Right ventricle myocardium inferior (tissue), 1 donor: ENCODE data around the gene KHSRP. TPM values are rescaled to one million over a fixed set of nuclear protein-coding genes. Genes with fewer than 3 reads are reported as not detected.
A peak's percentile ranks its signal among the peaks of the same experiment; 100 is the strongest.
"Not testable (repeated sequence)": the region's sequence is repeated elsewhere in the genome, so short reads cannot be mapped to it uniquely, and the experiment has no call there.

Experiments used
- ATAC-seq: fragments of 200-7000 bp; cut with Tn5 transposase; one replicate; pipeline ENCODE4 v1.9.1; 2020; ENCODE audit warnings: mild to moderate bottlenecking, moderate library complexity
- DNase-seq: peaks from one replicate; pipeline ENCODE4 v3.0.0; 2021; ENCODE audit errors: missing footprints
- intact Hi-C: fragments of 100-400 bp; cut with DNase I; formaldehyde crosslinking; loops from one replicate; pipeline ENCODE4 v1.11.0; 2022
- total RNA-seq: library from RNA; stranded (reverse); fragmentation: NEBNext Ultra II Directional; extraction: Animal tissue kit (Norgen Biotek cat#: 25700); gene quantifications from one replicate; pipeline ENCODE4 v1.2.1, GENCODE V29; 2021
- donor health status: DM: no; HTN: yes; CAD: no; lungs with severe emphysema.

KHSRP gene
- total RNA-seq, 1 donor from 2014 or later = 87.9 TPM

- ATAC-seq, intact Hi-C loops: not testable (repeated sequence)
- peak; percentile 15 for DNase-seq
Measured at GRCh38 chr19:6400062-6400944, 24.3 kb downstream of the KHSRP start.

GRCh38 chr19:6396305-6396704 is 28.3 kb downstream of the KHSRP start:
- DNase-seq (peak; percentile 45), ATAC-seq (no peak)
- intact Hi-C loops = no loop called here

GRCh38 chr19:6394831-6395230 is 29.8 kb downstream of the KHSRP start:
- ATAC-seq (no peak), DNase-seq (no peak)
- intact Hi-C loops = no loop called here

- no peak for DNase-seq
- no peak for ATAC-seq
- intact Hi-C loops = loop anchor here (1.0 to 2.0 kb wide), 2 partner anchors 21 to 33 kb away; partner anchors contain the start of genes ALKBH7 and CLPP
Measured at GRCh38 chr19:6393983-6394412, 30.6 kb downstream of the KHSRP start.

- DNase-seq (peak; percentile 97), ATAC-seq (peak; percentile 95)
- intact Hi-C loops = loop anchor here (1.0 to 2.0 kb wide), 2 partner anchors 21 to 32 kb away; partner anchors contain the start of genes ALKBH7 and CLPP
Measured at GRCh38 chr19:6393074-6393982, 31.3 kb downstream of the KHSRP start, which contains the start of gene GTF2F1. GTF2F1 (minus strand) TSS chr19:6393164; CDS start chr19:6392995, 169 bp downstream.

- intact Hi-C loops = loop anchor here (1.0 to 2.0 kb wide), 2 partner anchors 20 to 31 kb away; partner anchors contain the start of genes ALKBH7 and CLPP
- ATAC-seq = no peak
- DNase-seq = peak; percentile 35
Measured at GRCh38 chr19:6392221-6393073, 32.2 kb downstream of the KHSRP start.

GRCh38 chr19:6387372-6387771 is 37.2 kb downstream of the KHSRP start:
- ATAC-seq (no peak), DNase-seq (no peak)
- intact Hi-C loops = no loop called here

GRCh38 chr19:6384381-6384780 is 40.2 kb downstream of the KHSRP start:
- DNase-seq (no peak), ATAC-seq (no peak)
- intact Hi-C loops = no loop called here

- intact Hi-C loops = no loop called here
Measured at GRCh38 chr19:6383188-6383587, 41.4 kb downstream of the KHSRP start.

GRCh38 chr19:6381030-6381750 is 43.4 kb downstream of the KHSRP start:
- no peak for ATAC-seq
- no peak for DNase-seq

More at GRCh38 chr19:6383188-6383587, 41.4 kb downstream of the KHSRP start:
- no peak for DNase-seq
- no peak for ATAC-seq

GRCh38 chr19:6379744-6380143 is 44.9 kb downstream of the KHSRP start:
- DNase-seq (no peak), ATAC-seq (no peak)
- intact Hi-C loops = no loop called here

More at GRCh38 chr19:6381030-6381750, 43.4 kb downstream of the KHSRP start:
- intact Hi-C loops = no loop called here

GRCh38 chr19:6378486-6378885 is 46.1 kb downstream of the KHSRP start:
- intact Hi-C loops = no loop called here
- no peak for DNase-seq
- no peak for ATAC-seq

GRCh38 chr19:6378041-6378440 is 46.6 kb downstream of the KHSRP start:
- ATAC-seq (no peak), DNase-seq (no peak)
- intact Hi-C loops = no loop called here

- ATAC-seq (no peak), DNase-seq (no peak)
- intact Hi-C loops = no loop called here
Measured at GRCh38 chr19:6376512-6377190, 48.0 kb downstream of the KHSRP start.

GRCh38 chr19:6375411-6376010 is 49.1 kb downstream of the KHSRP start, which contains the start of gene PSPN:
PSPN (minus strand) TSS chr19:6375933; CDS start chr19:6375849, 84 bp downstream.
- ATAC-seq (no peak), DNase-seq (no peak)
- intact Hi-C loops = no loop called here

GRCh38 chr19:6374711-6375410 is 49.8 kb downstream of the KHSRP start:
- DNase-seq (no peak), ATAC-seq (no peak)
- intact Hi-C loops = no loop called here
